Transverse colon (tissue), 4 donors: ENCODE measurements around the gene SEL1L3.

Source experiments
- CTCF ChIP-seq, 5 experiments: fragments of 200-600 bp in 3 of 5; fragments of 450-650 bp in 2 of 5; sonication (generic) in 3 of 5; IDR thresholded peaks; 1 replicate in 2 of 5; 2 replicates in 3 of 5; pipeline ENCODE4 v1.5.1; 2016 to 2017; ENCODE audit warnings: antibody characterized with exemption in 5 of 5, inconsistent platforms in 3 of 5, mild to moderate bottlenecking in 2 of 5, moderate library complexity in 1 of 5
- POLR2AphosphoS5 ChIP-seq, 3 donors: sonication (generic); formaldehyde crosslinking; IDR thresholded peaks; one replicate each; pipeline ENCODE4 v1.6.1; 2016; ENCODE audit warnings: antibody characterized with exemption in 3 of 3

DNA sequence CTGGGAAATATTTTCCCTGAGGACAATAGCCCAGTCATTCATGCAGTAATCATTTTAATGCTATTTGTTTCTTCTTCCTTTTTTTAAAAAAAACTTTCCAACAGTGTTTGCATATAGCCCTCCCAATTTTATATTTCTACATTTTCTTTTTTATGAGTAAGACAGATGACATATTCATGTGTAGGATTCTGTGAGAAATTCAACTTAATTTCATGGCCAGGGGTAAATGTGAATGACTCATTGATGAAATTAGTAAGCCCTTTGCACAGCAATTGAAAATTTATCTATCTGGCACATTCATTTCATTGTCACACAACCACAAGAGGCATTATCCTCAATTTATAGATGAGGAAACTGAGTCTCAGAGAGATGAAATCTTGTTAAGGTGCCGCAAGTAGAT lies 37.5 kb upstream of the SEL1L3 start:
- TF ChIP-seq POLR2AphosphoS5 (IDR thresholded peaks at IDR 0.05) (no peak), CTCF (IDR thresholded peaks at IDR 0.05) (no peak)
